Measurements from ENCODE around the gene GNB4.

GRCh38 chr3:179363332-179363731, 87.9 kb downstream of the GNB4 start:
- TF ChIP-seq CTCF (conservative IDR thresholded peaks at IDR 0.05) (no peak), EZH2 (IDR thresholded peaks at IDR 0.05; ENCODE audit: low read depth) (no peak)
